Endothelial cell of umbilical vein (primary cell): ENCODE data around the gene VPS8. TPM values are rescaled to one million over a fixed set of nuclear protein-coding genes. Genes with fewer than 3 reads are reported as not detected.

Experiments used
- BruUV-seq: library from RNA; stranded (reverse); fragments of 400-500 nt; replicated peaks from 2 replicates; lab custom pipeline; 2021; lab: Mats Ljungman, UMichigan
- CTCF ChIA-PET: fragments of 300-600, 350-600 bp; sonication (Branson Sonifier 250); formaldehyde crosslinking; loops from one replicate; lab custom pipeline; 2021; ENCODE audit warnings: antibody characterized with exemption, inconsistent platforms; lab: Charles Lee
- POLR2A ChIA-PET: fragments of 300-600, 350-600 bp; sonication (Branson Sonifier 250); formaldehyde crosslinking; loops from one replicate; lab custom pipeline; 2021; ENCODE audit warnings: antibody characterized with exemption, inconsistent platforms; lab: Charles Lee
- DNase-seq: peaks from one replicate; pipeline ENCODE4 v3.0.0-alpha.2; 2011; ENCODE audit warnings: low read depth, low spot score
- FAIRE-seq: peaks from 2 replicates; lab custom pipeline; 2011; peaks lifted over from hg19 to GRCh38; lab: Jason Lieb, UNC
- H2AFZ ChIP-seq: 2 replicates; pipeline ENCODE4 v1.6.0; 2012; ENCODE audit warnings: low read depth, low read length, control low read depth, inconsistent platforms
- H3K27ac ChIP-seq: 2 replicates; pipeline ENCODE4 v1.5.1; 2011; ENCODE audit warnings: low read depth, mild to moderate bottlenecking, control low read depth, low read length, moderate library complexity; ENCODE audit not compliant: insufficient read depth
- H3K27me3 ChIP-seq, 2 experiments: 2 replicates each; pipeline versions ENCODE4 v1.6.0 to v1.6.1; 2011; ENCODE audit warnings: low read length in 2 of 2, mixed read lengths in 1 of 2; ENCODE audit not compliant: control insufficient read depth in 2 of 2, insufficient read depth in 2 of 2
- H3K36me3 ChIP-seq, 2 experiments: 2 replicates in 1 of 2; 3 replicates in 1 of 2; pipeline ENCODE4 v1.5.1; 2011; ENCODE audit warnings: low read length in 2 of 2, mild to moderate bottlenecking in 1 of 2, moderate library complexity in 1 of 2; ENCODE audit not compliant: control insufficient read depth in 2 of 2, insufficient read depth in 2 of 2; ENCODE audit errors: extremely low read depth in 1 of 2
- H3K4me1 ChIP-seq: 3 replicates; pipeline ENCODE4 v1.5.1; 2011; ENCODE audit warnings: mild to moderate bottlenecking, low read length; ENCODE audit not compliant: control insufficient read depth, insufficient read depth; ENCODE audit errors: extremely low read depth
- H3K4me2 ChIP-seq: 2 replicates; pipeline ENCODE4 v1.6.1; 2011; ENCODE audit warnings: low read length, control low read depth, mixed read lengths; ENCODE audit not compliant: insufficient read depth
- H3K4me3 ChIP-seq, 3 experiments: fragments of 200-600 bp in 1 of 3; sonication (generic), shearing (Covaris generic) in 1 of 3; replicated peaks in 1 of 3; 2 replicates each; pipeline ENCODE4 v1.5.1; 2011 to 2016; ENCODE audit warnings: control low read depth in 3 of 3, low read length in 3 of 3, mild to moderate bottlenecking in 2 of 3, inconsistent platforms in 1 of 3, low read depth in 1 of 3, moderate library complexity in 1 of 3; ENCODE audit not compliant: insufficient read depth in 1 of 3
- H3K79me2 ChIP-seq: 2 replicates; pipeline ENCODE4 v1.6.0; 2012; ENCODE audit warnings: low read length, inconsistent platforms; ENCODE audit not compliant: control insufficient read depth, insufficient read depth
- H3K9ac ChIP-seq: replicated peaks from 2 replicates; pipeline ENCODE3; 2011; ENCODE audit warnings: low read length, control low read depth; ENCODE audit not compliant: insufficient read depth; ENCODE audit errors: extremely low read depth
- H3K9me1 ChIP-seq: replicated peaks from 3 replicates; pipeline ENCODE4 v1.6.0; 2011; ENCODE audit warnings: mild to moderate bottlenecking, low read length; ENCODE audit not compliant: control insufficient read depth, insufficient read depth; ENCODE audit errors: extremely low read depth
- H3K9me3 ChIP-seq: replicated peaks from 2 replicates; pipeline ENCODE4 v1.5.1; 2012; ENCODE audit warnings: low read length, inconsistent platforms; ENCODE audit not compliant: control insufficient read depth, insufficient read depth
- H4K20me1 ChIP-seq: replicated peaks from 2 replicates; pipeline ENCODE3; 2011; ENCODE audit warnings: mild to moderate bottlenecking, low read length; ENCODE audit not compliant: control insufficient read depth, insufficient read depth; ENCODE audit errors: extremely low read depth
- CTCF ChIP-seq, 2 donors: IDR thresholded peaks; 1 replicate in 1 of 2; 2 replicates in 1 of 2; pipeline ENCODE4 v1.5.1; 2011; ENCODE audit warnings: low read length in 2 of 2, mild to moderate bottlenecking in 2 of 2, moderate library complexity in 2 of 2, control low read depth in 1 of 2, inconsistent platforms in 1 of 2, low read depth in 1 of 2; ENCODE audit not compliant: insufficient read depth in 1 of 2; ENCODE audit errors: extremely low read depth in 1 of 2
- EZH2 ChIP-seq: IDR thresholded peaks from 2 replicates; pipeline ENCODE4 v1.6.1; 2012; ENCODE audit warnings: borderline replicate concordance, low read depth, mild to moderate bottlenecking, moderate library complexity, low read length, inconsistent platforms; ENCODE audit not compliant: severe bottlenecking
- FOS ChIP-seq: IDR thresholded peaks from 2 replicates; pipeline ENCODE4 v1.6.1; 2011; ENCODE audit warnings: mild to moderate bottlenecking, low read length, moderate library complexity, borderline replicate concordance; ENCODE audit not compliant: insufficient read depth
- GATA2 ChIP-seq: IDR thresholded peaks from 2 replicates; pipeline ENCODE4 v1.7.0; 2011; ENCODE audit warnings: low read depth, mild to moderate bottlenecking, moderate library complexity, mixed read lengths, low read length; ENCODE audit not compliant: insufficient read length, insufficient read depth
- JUN ChIP-seq: IDR thresholded peaks from 2 replicates; pipeline ENCODE4 v1.6.1; 2011; ENCODE audit warnings: borderline replicate concordance, low read depth; ENCODE audit not compliant: insufficient read length, insufficient read depth
- MAX ChIP-seq: IDR thresholded peaks from 2 replicates; pipeline ENCODE4 v1.6.1; 2011; ENCODE audit not compliant: insufficient read depth, insufficient read length
- MYC ChIP-seq: IDR thresholded peaks from one replicate; pipeline ENCODE4 v1.6.1; 2011; ENCODE audit warnings: mild to moderate bottlenecking, low read depth, low read length
- POLR2A ChIP-seq: IDR thresholded peaks from 2 replicates; pipeline ENCODE4 v1.6.1; 2012; ENCODE audit warnings: low read depth, mild to moderate bottlenecking, control low read depth, low read length
- POLR2AphosphoS5 ChIP-seq: IDR thresholded peaks from 2 replicates; pipeline ENCODE4 v1.6.1; 2012; ENCODE audit warnings: low read depth, mild to moderate bottlenecking, control low read depth, low read length, moderate library complexity; ENCODE audit not compliant: insufficient read depth
- dilution Hi-C: fragments of 300-500 bp; cut with MboI; formaldehyde crosslinking; loops from one replicate; pipeline ENCODE4 v1.15.0; 2019; ENCODE audit warnings: low sequenced_read_pairs; ENCODE audit not compliant: extremely low pct_ligation_motif_present
- intact Hi-C: fragments of 100-400 bp; cut with micrococcal nuclease; formaldehyde crosslinking; loops from one replicate; pipeline ENCODE4 v1.10.0; 2022
- polyA plus RNA-seq, 4 experiments: library from polyadenylated mRNA; depleted of rRNA in 3 of 4; stranded (reverse) in 3 of 4; unstranded in 1 of 4; fragments of >200 nt; gene quantifications; 2 replicates each; pipeline versions ENCODE4 v1.2.1 to v1.2.3, GENCODE V29; 2011 to 2012; ENCODE audit warnings: missing spikeins in 1 of 4
- total RNA-seq: library from RNA; stranded (reverse); gene quantifications from 2 replicates; pipeline ENCODE4 v1.2.3, GENCODE V29; 2021

Gene VPS8
- total and polyA plus RNA-seq, 2 donors (not counting 3 experiments of a cell fraction or from before 2014, with no cell fraction given): 13.7 to 51.6 TPM

GRCh38 chr3:184919651-184920050 lies 107.7 kb downstream of the VPS8 start:
- Histone ChIP-seq H3K9me3 (no peaks in the 10 kb centered on the region), H2AFZ (no peak overlapping the region), H3K9ac (no peak overlapping the region), H3K9me1 (no peaks in the 10 kb centered on the region), H3K36me3 (no peaks in the 10 kb centered on the region), H3K27me3 (no peaks in the 10 kb centered on the region), H3K4me1 (no peaks in the 10 kb centered on the region), H3K4me3 (no peak overlapping the region), H3K79me2 (no peaks in the 10 kb centered on the region), H4K20me1 (no peaks in the 10 kb centered on the region), H3K4me2 (no peak overlapping the region), H3K27ac (no peak overlapping the region)
- no TSS peak for BruUV-seq
- DNase-seq (no peak), FAIRE-seq (no peak)
- TF ChIP-seq CTCF (IDR thresholded peaks at IDR 0.05; ENCODE audit: extremely low read depth in 1 of 2, insufficient read depth in 1 of 2, low read depth in 1 of 2, low read length in 2 of 2) (no peak), POLR2AphosphoS5 (no peak), MAX (no peak), GATA2 (no peak), JUN (no peak), EZH2 (no peak), POLR2A (no peak), MYC (no peak), FOS (no peak)
- CTCF ChIA-PET: no interaction called here
- POLR2A ChIA-PET: no interaction called here
- intact Hi-C loops: no loop called here
- dilution Hi-C loops: no loop called here
